K562 (cell line): Measurements from ENCODE around the gene ZNRF3.

Experiments
- E2F1 ChIP-seq: sonication (generic); formaldehyde crosslinking; IDR thresholded peaks from 2 replicates; pipeline ENCODE4 v1.8.1; 2023; ENCODE audit warnings: mild to moderate bottlenecking, missing genetic modification reagents, moderate library complexity
- ESRRA ChIP-seq: fragments of 450-650 bp; IDR thresholded peaks from 2 replicates; pipeline ENCODE4 v1.6.1; 2014; ENCODE audit warnings: low read depth, mild to moderate bottlenecking, moderate library complexity, borderline replicate concordance
- ESRRB ChIP-seq: fragments of 250-450 bp; sonication (Bioruptor Pico); IDR thresholded peaks from 2 replicates; pipeline ENCODE4 v1.5.0; 2020; ENCODE audit warnings: mild to moderate bottlenecking, moderate library complexity, borderline replicate concordance
- KAT2B ChIP-seq: IDR thresholded peaks from one replicate; pipeline ENCODE4 v1.6.1; 2012; ENCODE audit warnings: low read depth, mild to moderate bottlenecking, control low read depth, inconsistent platforms, low read length, moderate library complexity
- NFXL1 ChIP-seq: fragments of 450-650 bp; formaldehyde crosslinking; IDR thresholded peaks from 2 replicates; pipeline ENCODE4 v1.4.0; 2021; ENCODE audit warnings: mild to moderate bottlenecking
- NR2C2 ChIP-seq, 2 experiments: fragments of 200-800 bp in 1 of 2; sonication (Bioruptor generic) in 1 of 2; sonication (generic) in 1 of 2; formaldehyde crosslinking in 1 of 2; IDR thresholded peaks; 2 replicates each; pipeline versions ENCODE4 v1.6.1 to v1.8.0; 2016 to 2022; ENCODE audit warnings: mild to moderate bottlenecking in 1 of 2, missing compliant biosample characterization in 1 of 2, missing genetic modification characterization in 1 of 2, missing genetic modification reagents in 1 of 2
- RBM22 ChIP-seq: fragments of 200-400 bp; formaldehyde crosslinking; IDR thresholded peaks from 2 replicates; pipeline ENCODE4 v1.6.1; 2018; ENCODE audit warnings: low read length, low read depth; ENCODE audit not compliant: poor library complexity, severe bottlenecking
- REST ChIP-seq, 2 experiments: fragments of 450-650 bp; formaldehyde crosslinking in 1 of 2; IDR thresholded peaks; 2 replicates each; pipeline versions ENCODE4 v1.4.0 to v1.6.1; 2014 to 2020; ENCODE audit warnings: mild to moderate bottlenecking in 2 of 2, borderline replicate concordance in 1 of 2, low read depth in 1 of 2
- RFX5 ChIP-seq: IDR thresholded peaks from 2 replicates; pipeline ENCODE4 v1.6.1; 2011; ENCODE audit warnings: low read depth, mild to moderate bottlenecking, improper control_type of control experiment, low read length
- SRSF1 ChIP-seq: fragments of 200-400 bp; formaldehyde crosslinking; IDR thresholded peaks from 2 replicates; pipeline ENCODE4 v1.6.1; 2017; ENCODE audit warnings: mild to moderate bottlenecking, low read depth, low read length, moderate library complexity
- VEZF1 ChIP-seq: fragments of 200-800 bp; sonication (Bioruptor generic); IDR thresholded peaks from 2 replicates; pipeline ENCODE4 v1.6.1; 2017; ENCODE audit warnings: missing genetic modification characterization, missing compliant biosample characterization

GRCh38 chr22:29039148-29039547, 155.8 kb downstream of the ZNRF3 start:
- TF ChIP-seq VEZF1 (CRISPR knock-in tag): no peak
- TF ChIP-seq NR2C2 (CRISPR knock-in tag; IDR thresholded peaks at IDR 0.05): no peak
- no peak for TF ChIP-seq NR2C2 (tag; IDR thresholded peaks at IDR 0.05)
- no peak for TF ChIP-seq RFX5
- TF ChIP-seq REST (IDR thresholded peaks at IDR 0.05; ENCODE audit: borderline replicate concordance): no peak
- no peak for TF ChIP-seq REST (CRISPR knock-in tag; IDR thresholded peaks at IDR 0.05; ENCODE audit: low read depth)
- TF ChIP-seq SRSF1: no peak
- TF ChIP-seq E2F1: no peak
- no peak for TF ChIP-seq KAT2B
- TF ChIP-seq NFXL1 (CRISPR knock-in tag): no peak
- no peak for TF ChIP-seq ESRRB
- no peak for TF ChIP-seq ESRRA
- TF ChIP-seq RBM22: no peak
